H1 (cell line): ENCODE data around the gene ACYP2. TPM values are rescaled to one million over a fixed set of nuclear protein-coding genes. Genes with fewer than 3 reads are reported as not detected.

Experiments used
- CTCF ChIA-PET: fragments of 300-600 bp; sonication (Branson Sonifier 250); formaldehyde crosslinking; loops from one replicate; lab custom pipeline; 2021; ENCODE audit not compliant: partially characterized antibody; lab: Charles Lee
- POLR2A ChIA-PET: fragments of 300-600 bp; sonication (Branson Sonifier 250); formaldehyde crosslinking; loops from one replicate; lab custom pipeline; 2021; ENCODE audit warnings: inconsistent platforms; ENCODE audit not compliant: partially characterized antibody; lab: Charles Lee
- DNase-seq, 2 experiments: peaks; one replicate each; pipeline versions ENCODE4 v3.0.0 to v3.0.0-alpha.2; 2010 to 2022; ENCODE audit warnings: low spot score in 2 of 2, low read depth in 1 of 2, mixed read lengths in 1 of 2
- FAIRE-seq: peaks from 2 replicates; lab custom pipeline; 2011; peaks lifted over from hg19 to GRCh38; lab: Jason Lieb, UNC
- H2AFZ ChIP-seq: 2 replicates; pipeline ENCODE4 v1.8.1; 2012; ENCODE audit warnings: low read length, inconsistent platforms
- H2AK5ac ChIP-seq: 2 replicates; pipeline ENCODE4 v1.6.1; 2013; ENCODE audit warnings: low read depth, low read length
- H2BK120ac ChIP-seq: replicated peaks from 2 replicates; pipeline ENCODE3; 2013; ENCODE audit warnings: low read depth, low read length, inconsistent platforms
- H2BK12ac ChIP-seq: 2 replicates; pipeline ENCODE4 v1.6.1; 2013; ENCODE audit warnings: low read depth, low read length
- H2BK15ac ChIP-seq: 2 replicates; pipeline ENCODE4 v1.6.1; 2013; ENCODE audit warnings: low read length
- H2BK20ac ChIP-seq: 2 replicates; pipeline ENCODE4 v1.6.1; 2013; ENCODE audit warnings: low read length
- H2BK5ac ChIP-seq: 2 replicates; pipeline ENCODE4 v1.6.1; 2013; ENCODE audit warnings: low read depth, low read length
- H3K14ac ChIP-seq: 2 replicates; pipeline ENCODE4 v1.6.1; 2013; ENCODE audit warnings: inconsistent platforms; ENCODE audit not compliant: insufficient read length
- H3K18ac ChIP-seq: 2 replicates; pipeline ENCODE4 v1.6.1; 2013; ENCODE audit warnings: low read length; ENCODE audit errors: extremely low read depth
- H3K23ac ChIP-seq: 2 replicates; pipeline ENCODE4 v1.6.1; 2013; ENCODE audit warnings: inconsistent platforms; ENCODE audit not compliant: insufficient read length
- H3K23me2 ChIP-seq: 2 replicates; pipeline ENCODE4 v1.6.1; 2013; ENCODE audit warnings: low read depth, low read length
- H3K27ac ChIP-seq: 2 replicates; pipeline ENCODE4 v1.6.1; 2011; ENCODE audit warnings: low read depth, low read length, inconsistent platforms
- H3K27me3 ChIP-seq, 4 experiments: replicated peaks in 1 of 4; 1 replicate in 1 of 4; 2 replicates in 3 of 4; pipeline versions ENCODE4 v1.6.1 to v1.8.1; 2011 to 2013; ENCODE audit warnings: low read length in 3 of 4, mild to moderate bottlenecking in 3 of 4, inconsistent platforms in 2 of 4, mixed read lengths in 2 of 4, moderate library complexity in 1 of 4; ENCODE audit not compliant: control insufficient read depth in 3 of 4, insufficient read depth in 3 of 4; ENCODE audit errors: extremely low read depth in 1 of 4
- H3K36me3 ChIP-seq, 4 experiments: 2 replicates each; pipeline versions ENCODE4 v1.6.1 to v1.8.1; 2011 to 2013; ENCODE audit warnings: mild to moderate bottlenecking in 4 of 4, low read length in 3 of 4, moderate library complexity in 2 of 4, control low read depth in 1 of 4, inconsistent platforms in 1 of 4; ENCODE audit not compliant: insufficient read depth in 4 of 4, control insufficient read depth in 2 of 4
- H3K4ac ChIP-seq: replicated peaks from 2 replicates; pipeline ENCODE3; 2013; ENCODE audit warnings: low read length, low read depth, mixed read lengths, inconsistent platforms; ENCODE audit not compliant: insufficient read length
- H3K4me1 ChIP-seq, 4 experiments: replicated peaks in 1 of 4; 1 replicate in 1 of 4; 2 replicates in 3 of 4; pipeline versions ENCODE4 v1.6.1 to v1.8.1; 2011 to 2013; ENCODE audit warnings: low read length in 3 of 4, inconsistent platforms in 2 of 4, mixed read lengths in 1 of 4; ENCODE audit not compliant: insufficient read depth in 4 of 4, control insufficient read depth in 3 of 4
- H3K4me2 ChIP-seq, 2 experiments: 2 replicates each; pipeline versions ENCODE4 v1.6.1 to v1.8.1; 2011 to 2013; ENCODE audit warnings: low read depth in 2 of 2, low read length in 2 of 2, control low read depth in 1 of 2, inconsistent platforms in 1 of 2, mild to moderate bottlenecking in 1 of 2; ENCODE audit not compliant: insufficient read depth in 1 of 2
- H3K4me3 ChIP-seq, 4 experiments: fragments of 200-600, 300-600 bp in 1 of 4; sonication (generic), shearing (Covaris generic), sonication (Bioruptor Twin) in 1 of 4; 2 replicates each; pipeline versions ENCODE4 v1.5.1 to v1.8.1; 2011 to 2016; ENCODE audit warnings: low read length in 4 of 4, low read depth in 3 of 4, control low read depth in 2 of 4, inconsistent platforms in 2 of 4, mild to moderate bottlenecking in 2 of 4, mixed read lengths in 1 of 4, moderate library complexity in 1 of 4; ENCODE audit not compliant: insufficient read depth in 2 of 4; ENCODE audit errors: extremely low read depth in 1 of 4
- H3K56ac ChIP-seq: replicated peaks from 2 replicates; pipeline ENCODE3; 2013; ENCODE audit warnings: low read depth, mild to moderate bottlenecking, mixed read lengths, low read length, inconsistent platforms; ENCODE audit not compliant: insufficient read length
- H3K79me1 ChIP-seq: 2 replicates; pipeline ENCODE4 v1.6.1; 2013; ENCODE audit warnings: low read depth, low read length, control low read depth
- H3K79me2 ChIP-seq, 2 experiments: 2 replicates each; pipeline versions ENCODE4 v1.6.1 to v1.8.1; 2012 to 2013; ENCODE audit warnings: low read length in 2 of 2, mild to moderate bottlenecking in 2 of 2, inconsistent platforms in 1 of 2; ENCODE audit not compliant: insufficient read depth in 2 of 2, control insufficient read depth in 1 of 2
- H3K9ac ChIP-seq, 4 experiments: replicated peaks in 1 of 4; 1 replicate in 1 of 4; 2 replicates in 3 of 4; pipeline versions ENCODE4 v1.6.1 to v1.8.1; 2011 to 2013; ENCODE audit warnings: low read depth in 3 of 4, low read length in 3 of 4, control low read depth in 2 of 4, mild to moderate bottlenecking in 2 of 4, moderate library complexity in 2 of 4, inconsistent platforms in 1 of 4; ENCODE audit errors: extremely low read depth in 1 of 4
- H3K9me3 ChIP-seq, 2 experiments: 2 replicates each; pipeline versions ENCODE4 v1.6.1 to v1.8.1; 2012 to 2013; ENCODE audit warnings: mild to moderate bottlenecking in 2 of 2, moderate library complexity in 2 of 2, control low read depth in 1 of 2, inconsistent platforms in 1 of 2, low read depth in 1 of 2, low read length in 1 of 2, mixed read lengths in 1 of 2; ENCODE audit not compliant: insufficient read depth in 2 of 2
- H4K20me1 ChIP-seq, 2 experiments: replicated peaks in 1 of 2; 2 replicates each; pipeline versions ENCODE3 to v1.8.1; 2011 to 2013; ENCODE audit warnings: inconsistent platforms in 2 of 2, low read length in 2 of 2, mild to moderate bottlenecking in 1 of 2; ENCODE audit not compliant: insufficient read depth in 2 of 2, control insufficient read depth in 1 of 2
- H4K5ac ChIP-seq: 2 replicates; pipeline ENCODE4 v1.6.1; 2013; ENCODE audit warnings: low read length, low read depth, mixed read lengths, inconsistent platforms; ENCODE audit not compliant: insufficient read length
- H4K8ac ChIP-seq: 2 replicates; pipeline ENCODE4 v1.8.0; 2013; ENCODE audit warnings: mild to moderate bottlenecking, moderate library complexity, low read length, inconsistent platforms; ENCODE audit not compliant: insufficient read depth; ENCODE audit errors: extremely low read depth
- H4K91ac ChIP-seq: replicated peaks from 2 replicates; pipeline ENCODE3; 2013; ENCODE audit warnings: low read length, mixed read lengths, inconsistent platforms; ENCODE audit not compliant: insufficient read length
- BCL11A ChIP-seq, 2 experiments: IDR thresholded peaks; one replicate each; pipeline ENCODE4 v1.6.1; 2011; ENCODE audit warnings: low read depth in 2 of 2, low read length in 2 of 2, mild to moderate bottlenecking in 2 of 2
- CEBPB ChIP-seq: IDR thresholded peaks from 2 replicates; pipeline ENCODE4 v1.6.1; 2012; ENCODE audit warnings: low read depth, low read length
- CHD1 ChIP-seq: IDR thresholded peaks from 2 replicates; pipeline ENCODE4 v1.6.1; 2012; ENCODE audit warnings: low read depth, low read length, improper control_type of control experiment
- CHD2 ChIP-seq: IDR thresholded peaks from 2 replicates; pipeline ENCODE4 v1.6.1; 2012; ENCODE audit warnings: low read length, improper control_type of control experiment
- CREB1 ChIP-seq: IDR thresholded peaks from 2 replicates; pipeline ENCODE4 v1.6.1; 2012; ENCODE audit warnings: inconsistent platforms
- EZH2 ChIP-seq: fragments of 200-600 bp; sonication (generic); IDR thresholded peaks from 2 replicates; pipeline ENCODE4 v1.7.1; 2012; ENCODE audit warnings: low read depth, mild to moderate bottlenecking, moderate library complexity, low read length, inconsistent platforms; ENCODE audit not compliant: severe bottlenecking
- HDAC2 ChIP-seq, 2 experiments: fragments of 300-600 bp in 1 of 2; sonication (generic) in 1 of 2; IDR thresholded peaks; 2 replicates each; pipeline ENCODE4 v1.6.1; 2011 to 2012; ENCODE audit warnings: low read depth in 2 of 2, low read length in 2 of 2, mild to moderate bottlenecking in 2 of 2, moderate library complexity in 2 of 2, borderline replicate concordance in 1 of 2, inconsistent platforms in 1 of 2
- JUN ChIP-seq: IDR thresholded peaks from 2 replicates; pipeline ENCODE4 v1.6.1; 2011; ENCODE audit warnings: low read depth, mild to moderate bottlenecking, improper control_type of control experiment, low read length
- NANOG ChIP-seq: IDR thresholded peaks from 2 replicates; pipeline ENCODE4 v1.6.1; 2011; ENCODE audit warnings: low read length, low read depth, mild to moderate bottlenecking, inconsistent platforms; ENCODE audit not compliant: insufficient read depth, poor library complexity, severe bottlenecking
- POLR2A ChIP-seq, 2 experiments: IDR thresholded peaks; 1 replicate in 1 of 2; 2 replicates in 1 of 2; pipeline ENCODE4 v1.6.1; 2011; ENCODE audit warnings: low read depth in 2 of 2, low read length in 2 of 2, mild to moderate bottlenecking in 2 of 2; ENCODE audit errors: control extremely low read depth in 1 of 2
- RNF2 ChIP-seq: fragments of 200-900, 300-1000 bp; sonication (generic); IDR thresholded peaks from 2 replicates; pipeline ENCODE4 v1.7.1; 2016; ENCODE audit warnings: borderline replicate concordance, low read depth, mild to moderate bottlenecking, antibody characterized with exemption, low read length; ENCODE audit not compliant: poor library complexity, severe bottlenecking; ENCODE audit errors: missing control alignments
- SAP30 ChIP-seq: fragments of 300-600 bp; sonication (generic); IDR thresholded peaks from 2 replicates; pipeline ENCODE4 v1.7.1; 2012; ENCODE audit warnings: low read length, moderate library complexity, mild to moderate bottlenecking, inconsistent platforms; ENCODE audit not compliant: insufficient read depth, insufficient replicate concordance
- SP2 ChIP-seq: IDR thresholded peaks from 2 replicates; pipeline ENCODE4 v1.6.1; 2012; ENCODE audit warnings: mild to moderate bottlenecking, low read length, inconsistent platforms
- SRF ChIP-seq: IDR thresholded peaks from 2 replicates; pipeline ENCODE4 v1.6.1; 2011; ENCODE audit warnings: mild to moderate bottlenecking, low read depth, low read length, moderate library complexity
- TBP ChIP-seq: IDR thresholded peaks from 2 replicates; pipeline ENCODE4 v1.6.1; 2011; ENCODE audit warnings: low read depth, low read length, improper control_type of control experiment
- WGBS, 2 experiments: shearing (Covaris generic) in 1 of 2; methylation state at CpG; one replicate each; pipeline versions ENCODE4 v1.1.6 to v1.1.7; 2013 to 2015; ENCODE audit warnings: low lambda C conversion rate in 2 of 2, mixed read lengths in 2 of 2, inconsistent platforms in 1 of 2, low coverage in 1 of 2, missing lambda C conversion rate in 1 of 2; ENCODE audit not compliant: insufficient replicate concordance in 2 of 2, insufficient coverage in 1 of 2, insufficient read length in 1 of 2; ENCODE audit errors: extremely low coverage in 1 of 2, missing lambda C conversion rate in 1 of 2; 5-methylcytosine and 5-hydroxymethylcytosine counted together
- polyA plus RNA-seq, 7 experiments: library from polyadenylated mRNA; depleted of rRNA in 3 of 7; stranded (reverse) in 5 of 7; unstranded in 2 of 7; fragments of >200 nt in 5 of 7; fragments of 200-250 nt in 2 of 7; gene quantifications; 1 replicate in 5 of 7; 2 replicates in 1 of 7; 4 replicates in 1 of 7; pipeline versions ENCODE4 v1.2.1 to v1.2.3, GENCODE V29; 2011 to 2013; ENCODE audit warnings: missing spikeins in 2 of 7, mixed read lengths in 2 of 7
- total RNA-seq: library from RNA; stranded (reverse); fragmentation: NEBNext Ultra II Directional; extraction: Animal tissue kit (Norgen Biotek cat#: 25700); gene quantifications from 2 replicates; pipeline ENCODE4 v1.2.1, GENCODE V29; 2021

The ACYP2 gene
- total and polyA plus RNA-seq, 2 of the 8 experiments (the other 6 are each of a cell fraction or from before 2014, with no cell fraction given) = 3.4 to 4.4 TPM

GRCh38 chr2:54313147-54313546, 197.7 kb downstream of the ACYP2 start:
- Histone ChIP-seq H3K18ac (no peak overlapping the region), H2AFZ (no peak overlapping the region; the same call in 1 of the 2 replicates), H3K9me3 (no peaks in the 10 kb centered on the region), H3K36me3 (no peaks in the 10 kb centered on the region), H3K56ac (no peak overlapping the region), H2BK15ac (no peak overlapping the region), H3K27me3 (no peaks in the 10 kb centered on the region), H2BK20ac (no peak overlapping the region), H3K14ac (no peak overlapping the region), H3K23ac (no peak overlapping the region), H4K5ac (no peak overlapping the region), H4K8ac (no peak overlapping the region), H3K27ac (no peak overlapping the region), H3K79me2 (no peaks in the 10 kb centered on the region), H3K9ac (no peak overlapping the region), H4K91ac (no peak overlapping the region), H3K79me1 (no peaks in the 10 kb centered on the region), H4K20me1 (no peaks in the 10 kb centered on the region), H3K23me2 (no peaks in the 10 kb centered on the region), H3K4ac (no peak overlapping the region), H2BK5ac (no peak overlapping the region), H3K4me3 (no peak overlapping the region), H2BK12ac (no peak overlapping the region), H3K4me2 (no peak overlapping the region), H2AK5ac (no peak overlapping the region), H2BK120ac (no peak overlapping the region), H3K4me1 (no peaks in the 10 kb centered on the region)
- CTCF ChIA-PET = interaction anchor here (1.2 kb wide), 1 partner anchor 34 kb away, joined by 3 read pairs; no protein-coding TSS in a partner anchor
- DNase-seq (no peak), FAIRE-seq (no peak)
- WGBS, 2 experiments = 97 to 100% methylated on average over 1 to 10 of the region's 10 CpGs
- POLR2A ChIA-PET = no interaction called here
- TF ChIP-seq NANOG (no peak), EZH2 (no peak), BCL11A (IDR thresholded peaks at IDR 0.05; ENCODE audit: low read depth in 2 of 2, low read length in 2 of 2) (no peak), HDAC2 (IDR thresholded peaks at IDR 0.05; ENCODE audit: borderline replicate concordance in 1 of 2, low read depth in 2 of 2, low read length in 2 of 2) (no peak), JUN (no peak), CHD2 (no peak), POLR2A (IDR thresholded peaks at IDR 0.05; ENCODE audit: control extremely low read depth in 1 of 2, low read depth in 2 of 2, low read length in 2 of 2) (no peak), CHD1 (no peak), CREB1 (no peak), SP2 (no peak), TBP (no peak), SRF (no peak), CEBPB (no peak), SAP30 (no peak), RNF2 (no peak)
